WTC11 (cell line): ENCODE measurements around the gene CHST15. TPM values are rescaled to one million over a fixed set of nuclear protein-coding genes. Genes with fewer than 3 reads are reported as not detected.

Experiments used
- ATAC-seq: fragments of 200-7000 bp; cut with Tn5 transposase; 2 replicates; pipeline ENCODE4 v1.10.0; 2021; ENCODE audit warnings: mild to moderate bottlenecking, moderate library complexity
- CTCF ChIA-PET: fragments of 300-600 bp; sonication (Branson Sonifier 250); formaldehyde crosslinking; loops from one replicate; lab custom pipeline; 2021; ENCODE audit warnings: antibody characterized with exemption; lab: Charles Lee
- POLR2A ChIA-PET: fragments of 350-600 bp; sonication (Branson Sonifier 250); formaldehyde crosslinking; loops from one replicate; lab custom pipeline; 2021; ENCODE audit warnings: antibody characterized with exemption; lab: Charles Lee
- DNase-seq: peaks from one replicate; pipeline ENCODE4 v3.0.0; 2021; ENCODE audit warnings: low spot score
- H3K27ac Mint-ChIP-seq: 2 replicates; pipeline ENCODE4 v1.8.0; 2021; ENCODE audit warnings: mixed read lengths
- H3K27me3 Mint-ChIP-seq: 2 replicates; pipeline ENCODE4 v1.8.0; 2021; ENCODE audit warnings: low read depth, mild to moderate bottlenecking, moderate library complexity, mixed read lengths
- H3K36me3 Mint-ChIP-seq: 2 replicates; pipeline ENCODE4 v1.8.0; 2021; ENCODE audit warnings: mixed read lengths
- H3K4me1 Mint-ChIP-seq: 2 replicates; pipeline ENCODE4 v1.8.0; 2022; ENCODE audit warnings: mixed read lengths
- H3K4me3 Mint-ChIP-seq: 2 replicates; pipeline ENCODE4 v1.8.0; 2021; ENCODE audit warnings: mild to moderate bottlenecking, moderate library complexity, mixed read lengths
- H3K9me3 Mint-ChIP-seq: 2 replicates; pipeline ENCODE4 v1.8.0; 2021; ENCODE audit warnings: mixed read lengths
- AR ChIP-seq: fragments of 250-450 bp; sonication (Bioruptor Pico); IDR thresholded peaks from 2 replicates; pipeline ENCODE4 v1.9.0; 2021; ENCODE audit warnings: mild to moderate bottlenecking
- CREB1 ChIP-seq: sonication (generic); formaldehyde crosslinking; IDR thresholded peaks from 2 replicates; pipeline ENCODE4 v1.8.0; 2023; ENCODE audit warnings: mild to moderate bottlenecking, missing genetic modification reagents
- EMX1 ChIP-seq: fragments of 250-450 bp; sonication (Bioruptor Pico); IDR thresholded peaks from 2 replicates; pipeline ENCODE4 v1.8.0; 2021; ENCODE audit warnings: mild to moderate bottlenecking
- KAT7 ChIP-seq: sonication (generic); formaldehyde crosslinking; IDR thresholded peaks from 2 replicates; pipeline ENCODE4 v1.8.1; 2023; ENCODE audit warnings: missing genetic modification reagents, mild to moderate bottlenecking, borderline replicate concordance
- MXD4 ChIP-seq: fragments of 250-450 bp; sonication (Bioruptor Pico); IDR thresholded peaks from 2 replicates; pipeline ENCODE4 v1.8.0; 2021; ENCODE audit warnings: mild to moderate bottlenecking, moderate library complexity, borderline replicate concordance
- NR2C2 ChIP-seq: sonication (generic); formaldehyde crosslinking; IDR thresholded peaks from 2 replicates; pipeline ENCODE4 v1.8.0; 2022; ENCODE audit warnings: mild to moderate bottlenecking, missing genetic modification reagents
- SMAD3 ChIP-seq: sonication (generic); formaldehyde crosslinking; IDR thresholded peaks from 2 replicates; pipeline ENCODE4 v1.8.0; 2022; ENCODE audit warnings: missing genetic modification reagents, mild to moderate bottlenecking, borderline replicate concordance
- SP1 ChIP-seq: sonication (generic); formaldehyde crosslinking; conservative IDR thresholded peaks from 2 replicates; pipeline ENCODE4 v1.8.1; 2022; ENCODE audit warnings: missing genetic modification reagents
- TEAD1 ChIP-seq: sonication (generic); formaldehyde crosslinking; IDR thresholded peaks from 2 replicates; pipeline ENCODE4 v1.8.0; 2022; ENCODE audit warnings: mild to moderate bottlenecking, missing genetic modification reagents
- TEAD4 ChIP-seq: sonication (generic); formaldehyde crosslinking; IDR thresholded peaks from 2 replicates; pipeline ENCODE4 v1.8.0; 2022; ENCODE audit warnings: mild to moderate bottlenecking, missing genetic modification reagents
- ZBTB21 ChIP-seq: sonication (generic); formaldehyde crosslinking; IDR thresholded peaks from 2 replicates; pipeline ENCODE4 v1.8.1; 2023; ENCODE audit warnings: mild to moderate bottlenecking, missing genetic modification reagents, borderline replicate concordance
- ZBTB43 ChIP-seq: sonication (generic); formaldehyde crosslinking; IDR thresholded peaks from 2 replicates; pipeline ENCODE4 v1.8.1; 2023; ENCODE audit warnings: mild to moderate bottlenecking, missing genetic modification reagents
- ZNF121 ChIP-seq: sonication (generic); formaldehyde crosslinking; IDR thresholded peaks from 2 replicates; pipeline ENCODE4 v1.8.0; 2023; ENCODE audit warnings: missing genetic modification reagents
- ZNF263 ChIP-seq: sonication (generic); formaldehyde crosslinking; IDR thresholded peaks from 2 replicates; pipeline ENCODE4 v1.8.1; 2022; ENCODE audit warnings: low read depth, mild to moderate bottlenecking, moderate library complexity, missing genetic modification reagents
- ZNF281 ChIP-seq: sonication (generic); formaldehyde crosslinking; IDR thresholded peaks from 2 replicates; pipeline ENCODE4 v1.8.0; 2023; ENCODE audit warnings: mild to moderate bottlenecking, missing genetic modification reagents
- ZNF396 ChIP-seq: fragments of 250-450 bp; sonication (Bioruptor Pico); IDR thresholded peaks from 2 replicates; pipeline ENCODE4 v1.8.0; 2021; ENCODE audit warnings: mild to moderate bottlenecking, moderate library complexity, borderline replicate concordance
- total RNA-seq: library from RNA; stranded (reverse); gene quantifications from 3 replicates; pipeline ENCODE4 v1.2.3, GENCODE V29; 2021
- TF ChIP-seq, protein P1 (sequence below): sonication (generic); formaldehyde crosslinking; IDR thresholded peaks from 2 replicates; pipeline ENCODE4 v1.8.0; 2023; ENCODE audit warnings: missing genetic modification reagents
- TF ChIP-seq, protein P2 (sequence below): fragments of 250-450 bp; sonication (Bioruptor Pico); IDR thresholded peaks from 2 replicates; pipeline ENCODE4 v1.8.0; 2021; ENCODE audit warnings: mild to moderate bottlenecking
- TF ChIP-seq, protein P3 (sequence below): fragments of 250-450 bp; sonication (Bioruptor Pico); IDR thresholded peaks from 2 replicates; pipeline ENCODE4 v1.9.0; 2021; ENCODE audit warnings: mild to moderate bottlenecking
- TF ChIP-seq, protein P4 (sequence below): sonication (generic); formaldehyde crosslinking; IDR thresholded peaks from 2 replicates; pipeline ENCODE4 v1.8.1; 2022; ENCODE audit warnings: mild to moderate bottlenecking, missing genetic modification reagents, moderate library complexity, borderline replicate concordance
- TF ChIP-seq, protein P5 (sequence below): fragments of 250-450 bp; sonication (Bioruptor Pico); conservative IDR thresholded peaks from 2 replicates; pipeline ENCODE4 v1.9.0; 2021; ENCODE audit warnings: mild to moderate bottlenecking
- TF ChIP-seq, protein P6 (sequence below): sonication (generic); formaldehyde crosslinking; IDR thresholded peaks from 2 replicates; pipeline ENCODE4 v1.8.1; 2022; ENCODE audit warnings: mild to moderate bottlenecking, moderate library complexity, missing genetic modification reagents

Gene CHST15
- total RNA-seq, 1 experiment from 2014 or later, result 10.7 TPM

DNA sequence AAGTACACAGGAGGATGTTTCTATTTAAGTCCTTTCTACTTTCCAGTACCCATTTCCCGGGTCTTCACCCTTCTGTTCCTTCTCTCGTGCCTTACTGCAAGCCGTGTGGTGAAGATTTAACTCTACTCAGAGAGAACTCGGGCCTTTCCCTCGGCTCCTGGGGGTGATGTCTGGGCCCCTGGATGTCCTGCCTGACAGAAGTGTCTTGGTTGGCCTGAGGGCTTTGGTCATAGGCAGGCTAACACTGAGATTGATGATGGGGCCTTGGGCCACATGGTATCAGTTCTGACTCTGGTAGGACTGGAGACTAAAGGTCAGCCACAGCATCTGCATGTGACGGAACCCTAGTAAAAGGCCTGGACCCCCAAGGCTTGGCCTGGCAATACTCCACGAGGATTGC lies 80.4 kb downstream of the CHST15 start:
- Mint-ChIP-seq H3K4me3 (no peak overlapping the region), H3K9me3 (peaks cover 10% of the 10 kb centered on the region), H3K4me1 (peaks cover 44% of the 10 kb centered on the region), H3K27ac (no peak overlapping the region), H3K36me3 (peaks cover 34% of the 10 kb centered on the region), H3K27me3 (no peaks in the 10 kb centered on the region)
- TF ChIP-seq KAT7 (CRISPR knock-in tag) (no peak), ZNF263 (CRISPR knock-in tag) (no peak), ZNF396 (CRISPR knock-in tag) (no peak), ZBTB43 (CRISPR knock-in tag) (no peak), MXD4 (CRISPR knock-in tag) (no peak), SMAD3 (CRISPR knock-in tag) (no peak), EMX1 (CRISPR knock-in tag) (no peak), TEAD1 (CRISPR knock-in tag) (no peak), CREB1 (CRISPR knock-in tag) (no peak), ZNF281 (CRISPR knock-in tag) (no peak), SP1 (CRISPR knock-in tag) (no peak), TEAD4 (CRISPR knock-in tag) (no peak), AR (CRISPR knock-in tag) (no peak), ZNF121 (no peak)
- TF ChIP-seq, protein P1, sequence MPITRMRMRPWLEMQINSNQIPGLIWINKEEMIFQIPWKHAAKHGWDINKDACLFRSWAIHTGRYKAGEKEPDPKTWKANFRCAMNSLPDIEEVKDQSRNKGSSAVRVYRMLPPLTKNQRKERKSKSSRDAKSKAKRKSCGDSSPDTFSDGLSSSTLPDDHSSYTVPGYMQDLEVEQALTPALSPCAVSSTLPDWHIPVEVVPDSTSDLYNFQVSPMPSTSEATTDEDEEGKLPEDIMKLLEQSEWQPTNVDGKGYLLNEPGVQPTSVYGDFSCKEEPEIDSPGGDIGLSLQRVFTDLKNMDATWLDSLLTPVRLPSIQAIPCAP (CRISPR knock-in tag), result no peak
- TF ChIP-seq, protein P2, sequence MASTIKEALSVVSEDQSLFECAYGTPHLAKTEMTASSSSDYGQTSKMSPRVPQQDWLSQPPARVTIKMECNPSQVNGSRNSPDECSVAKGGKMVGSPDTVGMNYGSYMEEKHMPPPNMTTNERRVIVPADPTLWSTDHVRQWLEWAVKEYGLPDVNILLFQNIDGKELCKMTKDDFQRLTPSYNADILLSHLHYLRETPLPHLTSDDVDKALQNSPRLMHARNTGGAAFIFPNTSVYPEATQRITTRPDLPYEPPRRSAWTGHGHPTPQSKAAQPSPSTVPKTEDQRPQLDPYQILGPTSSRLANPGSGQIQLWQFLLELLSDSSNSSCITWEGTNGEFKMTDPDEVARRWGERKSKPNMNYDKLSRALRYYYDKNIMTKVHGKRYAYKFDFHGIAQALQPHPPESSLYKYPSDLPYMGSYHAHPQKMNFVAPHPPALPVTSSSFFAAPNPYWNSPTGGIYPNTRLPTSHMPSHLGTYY (CRISPR knock-in tag), result no peak
- TF ChIP-seq, protein P3, sequence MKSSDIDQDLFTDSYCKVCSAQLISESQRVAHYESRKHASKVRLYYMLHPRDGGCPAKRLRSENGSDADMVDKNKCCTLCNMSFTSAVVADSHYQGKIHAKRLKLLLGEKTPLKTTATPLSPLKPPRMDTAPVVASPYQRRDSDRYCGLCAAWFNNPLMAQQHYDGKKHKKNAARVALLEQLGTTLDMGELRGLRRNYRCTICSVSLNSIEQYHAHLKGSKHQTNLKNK (CRISPR knock-in tag), result no peak
- CTCF ChIA-PET, result interaction anchor here (1.4 kb wide), 1 partner anchor 113 kb away, joined by 4 read pairs; no protein-coding TSS in a partner anchor
- ATAC-seq (no peak), DNase-seq (no peak)
- POLR2A ChIA-PET, result no interaction called here

DNA sequence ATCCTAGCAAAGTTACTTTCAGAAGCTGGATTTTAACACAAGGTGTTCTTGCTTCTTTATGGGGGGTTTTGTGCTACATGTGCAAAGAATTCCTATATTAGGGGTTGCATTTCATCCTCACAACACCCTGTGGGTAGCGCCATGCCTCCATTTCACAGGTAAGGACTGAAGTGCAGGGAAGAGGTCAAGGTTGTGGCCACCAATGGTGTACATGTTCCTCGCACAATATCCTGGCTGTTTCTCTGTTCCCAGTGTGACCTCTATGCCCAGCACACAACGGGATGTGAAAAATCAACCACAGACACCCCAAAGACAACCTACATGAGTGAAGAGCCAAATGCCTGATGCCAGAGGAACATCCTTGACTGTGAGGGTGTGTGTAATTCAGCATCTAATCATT lies 80.8 kb downstream of the CHST15 start:
- Mint-ChIP-seq H3K9me3 (peaks cover 10% of the 10 kb centered on the region), H3K36me3 (peaks cover 34% of the 10 kb centered on the region), H3K27ac (no peak overlapping the region), H3K4me3 (no peak overlapping the region), H3K4me1 (peaks cover 41% of the 10 kb centered on the region), H3K27me3 (no peaks in the 10 kb centered on the region)
- CTCF ChIA-PET, result interaction anchor here (1.4 kb wide), 1 partner anchor 113 kb away, joined by 4 read pairs; no protein-coding TSS in a partner anchor
- DNase-seq (no peak), ATAC-seq (no peak)
- POLR2A ChIA-PET, result no interaction called here
- TF ChIP-seq, protein P4, sequence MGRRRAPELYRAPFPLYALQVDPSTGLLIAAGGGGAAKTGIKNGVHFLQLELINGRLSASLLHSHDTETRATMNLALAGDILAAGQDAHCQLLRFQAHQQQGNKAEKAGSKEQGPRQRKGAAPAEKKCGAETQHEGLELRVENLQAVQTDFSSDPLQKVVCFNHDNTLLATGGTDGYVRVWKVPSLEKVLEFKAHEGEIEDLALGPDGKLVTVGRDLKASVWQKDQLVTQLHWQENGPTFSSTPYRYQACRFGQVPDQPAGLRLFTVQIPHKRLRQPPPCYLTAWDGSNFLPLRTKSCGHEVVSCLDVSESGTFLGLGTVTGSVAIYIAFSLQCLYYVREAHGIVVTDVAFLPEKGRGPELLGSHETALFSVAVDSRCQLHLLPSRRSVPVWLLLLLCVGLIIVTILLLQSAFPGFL (CRISPR knock-in tag), result no peak
- no peak for TF ChIP-seq NR2C2
- TF ChIP-seq ZNF121, result no peak
- TF ChIP-seq, protein P5, sequence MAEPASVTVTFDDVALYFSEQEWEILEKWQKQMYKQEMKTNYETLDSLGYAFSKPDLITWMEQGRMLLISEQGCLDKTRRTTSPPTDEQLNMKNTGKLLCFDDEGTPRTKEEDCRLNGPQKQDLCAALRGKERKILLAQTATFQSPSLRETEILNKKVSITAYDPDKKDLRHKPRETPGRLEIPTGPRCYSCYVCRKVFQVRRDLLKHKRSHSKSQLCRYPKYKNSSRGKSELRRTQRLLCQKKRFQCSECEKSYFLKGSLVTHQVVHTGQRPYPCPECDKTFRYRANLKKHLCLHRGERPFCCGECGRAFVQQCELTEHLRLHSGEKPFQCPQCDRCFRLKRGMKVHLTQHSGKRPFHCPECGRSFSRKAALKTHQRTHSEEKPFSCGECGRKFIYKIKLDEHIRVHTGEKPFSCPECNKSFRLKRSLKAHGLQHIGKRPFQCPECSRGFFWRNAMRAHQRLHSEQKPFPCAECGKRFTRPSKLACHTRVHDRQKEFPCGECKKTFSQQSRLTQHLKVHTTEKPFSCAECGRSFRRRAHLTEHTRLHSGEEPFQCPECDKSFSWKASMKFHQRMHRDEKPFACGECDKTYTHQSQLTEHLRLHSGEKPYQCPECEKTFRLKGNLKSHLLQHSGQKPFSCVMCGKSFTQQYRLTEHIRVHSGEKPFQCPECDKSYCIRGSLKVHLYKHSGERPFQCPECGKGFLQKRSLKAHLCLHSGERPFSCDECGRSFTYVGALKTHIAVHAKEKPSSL (CRISPR knock-in tag), result no peak
- no peak for TF ChIP-seq ZBTB21
- no peak for TF ChIP-seq TEAD4 (CRISPR knock-in tag)
- TF ChIP-seq, protein P6, sequence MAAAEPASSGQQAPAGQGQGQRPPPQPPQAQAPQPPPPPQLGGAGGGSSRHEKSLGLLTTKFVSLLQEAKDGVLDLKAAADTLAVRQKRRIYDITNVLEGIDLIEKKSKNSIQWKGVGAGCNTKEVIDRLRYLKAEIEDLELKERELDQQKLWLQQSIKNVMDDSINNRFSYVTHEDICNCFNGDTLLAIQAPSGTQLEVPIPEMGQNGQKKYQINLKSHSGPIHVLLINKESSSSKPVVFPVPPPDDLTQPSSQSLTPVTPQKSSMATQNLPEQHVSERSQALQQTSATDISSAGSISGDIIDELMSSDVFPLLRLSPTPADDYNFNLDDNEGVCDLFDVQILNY (CRISPR knock-in tag), result no peak
